ENCODE results near the gene TAB2. TPM values are rescaled to one million over a fixed set of nuclear protein-coding genes. Genes with fewer than 3 reads are reported as not detected.
"Not testable (repeated sequence)": the region's sequence is repeated elsewhere in the genome, so short reads cannot be mapped to it uniquely, and the experiment has no call there.

The TAB2 gene
- total RNA-seq, 2 experiments from 2014 or later = 62.1 to 66.7 TPM

DNA sequence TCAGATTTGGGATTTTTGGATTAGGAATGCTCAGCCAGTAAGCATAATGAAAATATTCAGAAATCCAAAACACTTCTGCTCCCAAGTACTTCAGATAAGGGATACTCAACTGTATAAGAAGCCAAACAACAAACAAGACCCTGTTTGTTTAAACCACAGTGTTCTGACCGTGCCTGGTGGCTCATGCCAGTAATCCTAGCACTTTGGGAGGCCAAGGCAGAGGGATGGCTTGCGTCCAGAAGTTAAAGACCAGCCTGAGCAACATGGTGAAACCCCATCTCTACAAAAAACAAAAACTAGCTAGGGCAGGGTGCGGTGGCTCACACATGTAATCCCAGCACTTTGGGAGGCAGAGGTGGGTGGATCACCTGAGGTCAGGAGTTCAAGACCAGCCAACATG, 142.7 kb downstream of the TAB2 start:
- intact Hi-C loops (cut with micrococcal nuclease); H3K27ac Mint-ChIP-seq; H3K4me3 Mint-ChIP-seq; DNase-seq; H3K9me3 Mint-ChIP-seq; H3K27me3 Mint-ChIP-seq (ENCODE audit: low read depth): not testable (repeated sequence)
- Mint-ChIP-seq H3K4me1 (ENCODE audit: low read depth) (peaks cover 26% of the 10 kb centered on the region), H3K36me3 (ENCODE audit: low read depth) (peaks cover 63% of the 10 kb centered on the region)
- CTCF ChIA-PET = interaction anchor here (1.2 to 1.8 kb wide), 2 partner anchors 14 to 23 kb away, joined by 3 to 5 read pairs; no protein-coding TSS in a partner anchor

Other genes with a start within 250 kb of the TAB2 start
- gene SUMO4, start 82.5 kb downstream of the TAB2 start, total RNA-seq = 1 to 10 TPM; 5.5 to 5.9 TPM
- gene ZC3H12D, start 167.3 kb downstream of the TAB2 start, total RNA-seq = 10 to 100 TPM; 75.8 to 82.7 TPM
- gene PPIL4, start 228.3 kb downstream of the TAB2 start, total RNA-seq = 10 to 100 TPM; 25.8 to 26.2 TPM
- gene GINM1, start 248.7 kb downstream of the TAB2 start, total RNA-seq = 10 to 100 TPM; 17.6 to 18.4 TPM